Fibroblast of peridontal ligament (primary cell): Measurements from ENCODE around the gene ITPK1.

Experiments used
- DNase-seq: peaks from one replicate; pipeline ENCODE4 v3.0.0-alpha.2; 2010; ENCODE audit errors: extremely low read depth

Gene ITPK1

DNA sequence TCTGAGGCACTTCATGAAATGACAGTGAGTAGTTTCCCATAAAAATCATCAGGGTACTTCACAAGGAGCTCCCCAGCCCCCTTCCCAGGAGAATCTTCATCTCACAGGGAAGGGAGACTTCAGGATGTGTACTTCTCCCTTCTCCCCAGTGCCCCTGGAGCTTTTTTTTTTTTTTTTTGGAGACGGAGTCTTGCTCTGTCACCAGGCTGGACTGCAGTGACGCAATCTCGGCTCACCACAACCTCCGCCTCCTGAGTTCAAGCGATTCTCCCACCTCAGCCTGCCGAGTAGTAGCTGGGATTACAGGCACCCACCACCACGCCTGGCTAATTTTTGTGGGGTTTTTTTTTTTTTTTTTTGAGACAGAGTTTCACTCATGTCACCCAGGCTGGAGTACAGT, 10.4 kb downstream of the ITPK1 start:
- DNase-seq: peak; percentile 74

GRCh38 chr14:93104961-93105360, 10.8 kb downstream of the ITPK1 start:
- DNase-seq: no peak

DNA sequence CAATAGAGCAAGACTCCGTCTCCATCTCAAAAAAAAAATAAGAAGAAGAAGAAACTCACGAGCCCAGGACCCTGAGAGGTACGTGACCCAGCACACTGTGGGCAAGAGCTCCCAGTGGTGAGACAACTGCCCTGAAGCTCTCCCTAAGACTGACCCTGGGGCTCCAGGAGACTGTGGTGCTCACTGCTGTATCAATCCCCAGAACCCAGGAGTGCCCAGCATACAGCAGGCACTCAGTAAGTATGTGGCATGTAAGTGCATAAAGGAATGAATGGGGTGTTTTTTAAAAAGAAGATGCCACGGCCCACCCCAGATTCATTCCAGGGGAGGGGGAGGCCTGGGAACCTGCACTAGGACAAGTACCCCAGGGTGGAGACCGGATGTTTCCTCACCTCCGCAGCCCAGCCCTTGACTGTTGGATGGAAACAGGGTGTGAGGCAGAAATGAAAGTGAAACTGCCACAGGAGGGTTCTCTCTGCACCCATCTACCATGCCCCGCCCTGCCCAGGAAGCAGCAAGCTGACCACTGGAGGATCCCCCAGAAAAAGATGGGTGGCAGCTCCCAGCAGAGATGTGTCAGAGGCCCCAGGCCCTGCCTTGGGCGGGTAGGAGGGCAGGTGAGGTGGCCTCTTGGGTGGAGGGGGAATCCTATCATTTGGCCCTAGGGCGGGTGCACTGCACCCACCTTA, 12.2 kb downstream of the ITPK1 start:
- DNase-seq: no peak

DNA sequence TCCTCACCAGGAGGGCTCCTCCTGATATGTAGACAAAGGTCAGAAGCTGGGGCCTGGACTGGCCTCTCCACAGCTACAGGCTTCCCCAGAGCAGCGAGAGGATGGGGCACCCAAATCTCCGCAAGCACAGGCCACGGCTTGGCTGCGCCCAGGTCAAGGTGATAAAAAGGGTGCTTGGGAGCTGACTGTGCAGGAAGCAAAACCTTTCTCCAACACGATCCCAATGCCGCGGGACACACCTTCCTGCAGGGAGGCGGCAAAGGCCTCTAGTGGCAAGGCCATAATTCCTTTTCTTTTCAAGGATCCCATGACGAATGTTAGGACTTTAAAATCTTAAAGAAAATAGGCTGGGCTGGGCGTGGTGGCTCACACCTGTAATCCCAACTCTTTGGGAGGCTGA, 13.6 kb downstream of the ITPK1 start:
- DNase-seq: no peak

DNA sequence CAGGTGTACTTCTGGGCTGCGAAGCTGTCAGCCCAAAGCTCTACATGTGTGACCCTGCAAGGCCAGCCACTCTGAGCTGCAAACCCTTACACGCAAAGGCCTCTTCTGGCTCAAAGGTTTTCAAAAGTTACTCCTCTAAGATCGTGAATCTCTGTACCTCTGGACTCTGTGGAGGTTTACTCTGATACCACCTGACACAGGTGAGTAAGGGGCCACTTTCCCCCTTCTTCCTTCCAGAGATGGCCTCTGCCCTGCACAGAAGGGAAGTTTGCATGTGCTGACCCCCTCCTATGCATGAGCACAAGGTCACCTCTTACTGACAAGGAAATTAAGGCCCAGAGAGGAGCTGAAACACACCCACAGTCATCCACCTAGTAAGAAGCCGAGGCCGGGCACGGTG, 14.5 kb downstream of the ITPK1 start:
- DNase-seq: no peak

DNA sequence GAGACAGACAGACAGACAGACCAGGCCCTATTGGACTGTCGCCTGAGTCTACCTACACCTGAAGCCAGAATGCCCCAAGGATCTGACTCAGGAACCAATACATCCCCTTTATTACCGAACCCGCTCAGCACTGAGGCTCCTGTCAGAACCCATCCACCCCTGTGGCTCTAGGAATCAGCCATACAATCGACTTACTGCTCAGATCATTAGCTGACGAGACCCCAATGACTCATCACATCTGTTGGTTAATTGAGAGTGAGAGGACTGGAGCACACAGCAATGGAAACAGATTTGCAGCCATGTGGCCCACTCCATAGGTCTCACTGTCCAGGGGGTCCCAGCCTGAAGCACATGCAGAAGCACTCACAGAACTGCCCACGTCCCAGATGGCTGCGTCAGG, 15.2 kb downstream of the ITPK1 start:
- DNase-seq: no peak

GRCh38 chr14:93100100-93100499, 15.6 kb downstream of the ITPK1 start:
- DNase-seq: no peak

GRCh38 chr14:93099643-93100042, 16.1 kb downstream of the ITPK1 start:
- no peak for DNase-seq

DNA sequence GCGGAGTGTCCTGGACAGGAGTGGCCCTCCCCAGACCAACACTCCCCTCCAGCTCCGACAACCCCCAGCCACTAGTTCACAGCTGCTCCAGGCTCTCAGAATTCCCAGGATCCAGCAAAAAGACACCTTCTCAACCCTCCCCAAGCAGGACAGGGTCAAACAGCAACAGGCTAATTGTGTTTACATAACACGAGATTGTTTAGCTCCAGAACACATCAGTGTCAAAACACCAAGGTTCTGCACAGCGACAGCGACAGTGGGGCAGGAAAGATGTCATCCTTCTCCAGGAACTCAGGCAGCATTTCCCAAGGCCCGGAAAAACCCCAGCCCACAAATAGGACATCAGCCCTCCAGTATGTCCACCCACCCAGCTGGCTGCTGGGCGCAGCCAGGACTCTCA, 16.5 kb downstream of the ITPK1 start:
- no peak for DNase-seq

DNA sequence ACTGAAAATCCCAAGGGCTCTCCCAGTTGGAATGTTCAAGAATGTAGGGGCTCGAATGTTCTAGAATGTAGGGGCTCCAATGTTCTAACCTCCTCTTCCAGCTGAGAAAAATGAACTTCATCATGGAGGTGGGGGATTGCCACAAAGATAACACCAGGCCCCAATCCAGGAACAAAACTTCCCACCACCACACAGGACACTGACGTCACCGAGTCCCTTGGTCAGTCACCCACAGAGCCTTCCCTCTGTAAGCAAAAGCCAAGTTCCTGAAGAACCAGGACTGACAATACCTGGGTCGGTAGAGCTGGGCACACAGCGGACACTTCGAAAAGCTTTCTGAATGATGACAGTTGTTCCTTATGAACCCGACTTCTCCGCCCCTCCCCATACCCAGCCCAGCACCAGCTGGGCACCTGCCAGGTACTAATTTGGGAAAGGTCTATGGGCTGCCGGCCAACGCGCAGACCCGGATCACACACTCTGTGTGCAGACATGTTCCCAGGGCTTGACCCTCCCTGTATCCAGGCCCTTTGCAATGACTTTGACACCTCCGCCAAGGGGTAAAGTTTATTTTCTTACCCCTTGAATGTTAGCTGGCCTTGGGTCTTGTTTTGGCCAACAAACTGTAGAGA, 18.9 kb downstream of the ITPK1 start:
- no peak for DNase-seq

- DNase-seq: no peak
Observed at GRCh38 chr14:93095742-93096510, 19.8 kb downstream of the ITPK1 start.

GRCh38 chr14:93094121-93094918, 21.4 kb downstream of the ITPK1 start:
- DNase-seq: no peak

- no peak for DNase-seq
Observed at GRCh38 chr14:93092606-93093556, 22.8 kb downstream of the ITPK1 start.

GRCh38 chr14:93091666-93092065, 24.1 kb downstream of the ITPK1 start:
- DNase-seq: no peak

DNA sequence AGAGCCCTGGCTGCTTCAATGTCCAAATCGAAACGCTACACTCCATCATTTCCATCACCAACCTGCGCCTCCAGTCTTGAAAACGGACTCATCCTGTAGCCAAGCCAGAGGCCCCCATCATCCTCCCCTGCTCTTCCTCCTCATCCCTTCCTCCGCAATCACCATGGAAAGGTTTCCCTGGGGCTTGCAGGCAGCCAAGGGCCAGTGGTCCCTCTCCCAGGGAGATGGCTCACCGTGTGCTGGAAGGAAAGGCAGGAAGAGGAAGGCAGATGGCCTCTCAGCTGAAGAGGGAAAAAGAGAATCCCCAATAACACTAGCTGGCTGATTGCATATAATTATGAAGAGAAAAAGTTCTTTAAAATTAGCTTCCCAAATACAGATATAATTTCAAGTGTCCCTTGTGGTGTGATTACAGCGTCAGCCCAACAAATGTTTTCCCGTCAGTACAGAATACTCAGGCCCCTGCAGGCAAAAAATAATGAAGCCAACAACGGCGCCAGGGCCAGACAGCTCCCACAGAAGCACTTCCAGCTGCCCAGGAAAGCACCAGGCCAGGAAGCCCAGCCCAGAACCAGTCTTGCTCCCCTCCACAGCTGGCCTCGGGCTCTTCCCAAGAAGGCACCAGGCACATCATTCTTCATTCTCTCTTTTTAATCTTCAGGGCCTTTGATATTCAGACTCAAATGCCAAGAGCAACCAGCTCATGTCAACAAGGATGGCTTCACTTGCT, 24.7 kb downstream of the ITPK1 start:
- DNase-seq: peak; percentile 29

DNA sequence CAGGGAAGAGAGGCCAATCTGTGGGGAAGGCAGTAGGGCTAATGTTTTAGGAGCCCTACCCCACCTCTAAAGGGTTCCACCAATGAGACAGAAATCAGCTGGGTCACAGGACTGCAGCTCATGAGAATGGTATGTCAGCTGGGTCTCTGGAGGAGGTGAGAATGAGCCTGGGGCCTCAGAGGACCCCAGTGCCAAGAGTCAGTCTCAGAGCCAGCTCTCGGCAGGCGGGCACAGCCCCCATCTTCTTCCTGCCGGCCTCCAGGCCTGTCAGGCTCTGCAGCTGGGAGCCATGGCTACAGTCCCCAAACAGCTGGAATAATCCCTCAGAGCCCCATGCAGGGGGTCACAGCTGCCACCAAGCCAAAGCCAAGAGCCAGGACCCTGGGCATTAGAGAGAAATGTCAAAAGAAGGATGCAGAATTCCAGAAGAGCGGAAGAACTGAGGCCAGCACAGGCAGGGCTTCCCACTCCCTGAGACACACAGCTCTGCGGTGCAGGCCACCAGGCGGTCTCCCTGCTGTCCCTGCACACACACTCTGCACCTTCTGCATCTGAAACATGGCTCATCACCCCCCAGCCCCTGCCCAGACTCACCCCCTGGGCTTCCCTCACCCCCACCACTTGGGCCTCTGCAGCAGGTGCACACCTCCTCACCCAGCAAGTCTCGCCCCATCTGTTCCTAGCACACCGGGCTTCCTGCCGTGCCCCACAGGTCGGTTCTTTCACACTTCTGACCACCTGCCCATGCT, 26.0 kb downstream of the ITPK1 start:
- DNase-seq: no peak

DNA sequence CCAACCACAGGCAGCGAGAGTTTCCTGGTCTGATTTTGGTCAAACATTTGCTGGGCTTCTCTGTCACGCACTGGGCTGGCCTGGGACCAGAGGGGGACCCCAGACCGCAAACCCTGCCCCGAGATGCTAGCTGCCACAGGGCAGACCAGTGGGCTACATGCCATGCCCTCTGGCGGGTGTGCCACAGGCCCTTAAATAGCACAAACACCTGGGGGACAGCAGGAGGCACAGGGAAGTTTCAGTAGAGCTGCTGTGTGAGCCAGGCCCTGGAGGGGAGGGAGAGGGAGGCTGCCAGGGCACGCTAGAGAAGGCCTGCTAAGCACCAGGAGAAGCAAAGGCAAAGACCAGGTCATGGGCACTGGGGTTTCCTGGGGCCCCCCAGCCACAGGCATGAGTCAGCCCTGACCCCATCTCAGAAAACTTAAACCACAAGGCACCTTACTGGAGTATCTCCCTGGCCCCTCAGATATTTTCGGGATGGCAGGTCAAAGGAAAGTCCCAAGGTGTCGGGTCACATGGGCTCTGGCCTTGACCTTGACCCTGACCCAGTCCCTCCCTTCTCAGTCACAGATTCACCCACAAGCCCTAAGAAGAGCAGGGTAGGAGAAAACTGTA, 29.2 kb downstream of the ITPK1 start:
- no peak for DNase-seq

GRCh38 chr14:93085911-93086310, 29.8 kb downstream of the ITPK1 start:
- DNase-seq: no peak
